ENCODE data around the gene CAPN9.
"Not testable (repeated sequence)": the region's sequence is repeated elsewhere in the genome, so short reads cannot be mapped to it uniquely, and the experiment has no call there.

The CAPN9 gene

DNA sequence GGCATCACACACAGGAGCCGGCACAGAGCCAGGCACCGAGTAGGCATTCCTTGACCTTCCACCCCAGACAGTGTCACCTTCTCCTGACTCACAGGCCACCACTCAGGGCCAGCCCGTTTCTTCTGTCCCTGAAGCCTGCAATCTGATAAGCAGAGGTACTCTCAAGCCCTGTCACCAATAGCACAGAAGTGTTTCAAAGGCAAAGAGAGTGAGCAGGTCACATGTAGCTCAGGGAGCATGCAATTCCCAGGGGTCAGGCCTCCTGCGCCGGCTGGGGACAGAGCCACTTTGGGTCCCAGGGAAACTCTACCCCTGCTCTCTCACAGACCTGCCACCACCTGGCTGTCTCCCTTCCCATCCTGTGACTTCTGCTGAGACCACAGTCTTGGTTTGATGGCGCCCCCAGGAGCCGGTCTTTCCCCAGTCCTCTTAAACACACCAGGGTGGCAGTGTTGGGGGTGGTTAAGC is 13.2 kb downstream of the CAPN9 start:
- DNase-seq (ENCODE audit: low read depth): no peak
- TF ChIP-seq, protein P1, sequence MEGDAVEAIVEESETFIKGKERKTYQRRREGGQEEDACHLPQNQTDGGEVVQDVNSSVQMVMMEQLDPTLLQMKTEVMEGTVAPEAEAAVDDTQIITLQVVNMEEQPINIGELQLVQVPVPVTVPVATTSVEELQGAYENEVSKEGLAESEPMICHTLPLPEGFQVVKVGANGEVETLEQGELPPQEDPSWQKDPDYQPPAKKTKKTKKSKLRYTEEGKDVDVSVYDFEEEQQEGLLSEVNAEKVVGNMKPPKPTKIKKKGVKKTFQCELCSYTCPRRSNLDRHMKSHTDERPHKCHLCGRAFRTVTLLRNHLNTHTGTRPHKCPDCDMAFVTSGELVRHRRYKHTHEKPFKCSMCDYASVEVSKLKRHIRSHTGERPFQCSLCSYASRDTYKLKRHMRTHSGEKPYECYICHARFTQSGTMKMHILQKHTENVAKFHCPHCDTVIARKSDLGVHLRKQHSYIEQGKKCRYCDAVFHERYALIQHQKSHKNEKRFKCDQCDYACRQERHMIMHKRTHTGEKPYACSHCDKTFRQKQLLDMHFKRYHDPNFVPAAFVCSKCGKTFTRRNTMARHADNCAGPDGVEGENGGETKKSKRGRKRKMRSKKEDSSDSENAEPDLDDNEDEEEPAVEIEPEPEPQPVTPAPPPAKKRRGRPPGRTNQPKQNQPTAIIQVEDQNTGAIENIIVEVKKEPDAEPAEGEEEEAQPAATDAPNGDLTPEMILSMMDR (IDR thresholded peaks at IDR 0.05; ENCODE audit: control insufficient read depth, insufficient read depth, low read depth, low read length, missing control alignments): no peak
- H3K4me3 ChIP-seq (ENCODE audit: control insufficient read depth, low read depth, low read length): no peak overlapping the region

- TF ChIP-seq, protein P1 (IDR thresholded peaks at IDR 0.05; ENCODE audit: control insufficient read depth, insufficient read depth, low read depth, low read length, missing control alignments): no peak
- no peak for DNase-seq (ENCODE audit: low read depth)
- H3K4me3 ChIP-seq (ENCODE audit: control insufficient read depth, low read depth, low read length): no peak overlapping the region
Observed at GRCh38 chr1:230761443-230762167, 14.4 kb downstream of the CAPN9 start.

DNA sequence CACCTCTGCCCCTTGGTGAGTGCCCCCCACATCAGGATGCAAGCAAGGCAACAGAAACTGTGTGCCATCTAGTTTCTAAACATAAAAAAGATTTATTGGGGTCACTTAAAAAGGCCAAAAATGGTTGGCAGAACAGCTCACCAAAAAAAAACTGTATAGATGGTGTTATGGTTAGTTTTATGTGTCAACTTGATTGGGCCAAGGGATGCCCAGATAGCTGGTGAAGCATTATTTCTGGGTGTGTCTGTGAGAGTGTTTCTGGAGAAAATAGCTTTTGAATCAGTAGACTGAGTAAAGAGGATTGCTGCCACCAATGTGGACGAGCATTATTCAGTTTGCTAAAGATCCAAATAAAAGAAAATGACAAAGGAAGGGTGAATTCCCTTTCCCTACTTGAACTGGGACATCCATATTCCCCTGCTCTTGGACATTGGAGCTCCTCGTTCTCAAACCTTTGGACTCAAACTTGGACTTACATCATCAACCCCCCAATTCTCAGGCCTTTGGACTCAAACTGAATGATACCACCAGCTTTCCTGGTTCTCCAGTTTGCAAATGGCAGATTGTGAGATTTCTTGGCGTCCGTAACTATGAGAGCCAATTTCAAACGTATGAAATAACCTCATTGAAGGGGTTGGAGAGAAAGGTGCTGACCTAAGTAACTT is 16.9 kb downstream of the CAPN9 start:
- no peak for DNase-seq (ENCODE audit: low read depth)
- TF ChIP-seq, protein P1 (IDR thresholded peaks at IDR 0.05; ENCODE audit: control insufficient read depth, insufficient read depth, low read depth, low read length, missing control alignments): no peak
- H3K4me3 ChIP-seq (ENCODE audit: control insufficient read depth, low read depth, low read length): no peak overlapping the region

DNA sequence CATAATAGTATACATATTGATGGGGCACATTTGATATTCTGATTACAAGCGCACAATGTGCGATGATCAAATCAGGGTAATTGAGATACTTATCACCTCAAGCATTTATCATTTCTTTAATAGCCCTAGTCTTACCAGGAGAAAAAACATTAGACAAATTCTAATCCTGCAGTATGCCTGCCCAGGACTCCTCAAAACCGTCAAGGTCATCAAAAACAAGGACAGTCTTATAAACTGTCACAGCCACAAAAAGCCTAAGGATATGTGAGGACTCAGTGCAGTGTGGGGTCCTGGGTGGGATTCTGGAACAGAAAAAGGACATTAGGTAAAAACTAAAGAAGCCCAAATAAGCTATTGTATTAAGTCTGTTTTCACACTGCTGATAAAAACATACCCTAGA is 19.1 kb downstream of the CAPN9 start:
- no peak overlapping the region for H3K4me3 ChIP-seq (ENCODE audit: control insufficient read depth, low read depth, low read length)
- TF ChIP-seq, protein P1 (IDR thresholded peaks at IDR 0.05; ENCODE audit: control insufficient read depth, insufficient read depth, low read depth, low read length, missing control alignments): no peak
- no peak for DNase-seq (ENCODE audit: low read depth)

GRCh38 chr1:230767859-230768612 is 20.8 kb downstream of the CAPN9 start:
- not testable (repeated sequence) for DNase-seq (ENCODE audit: low read depth); H3K4me3 ChIP-seq (ENCODE audit: control insufficient read depth, low read depth, low read length)

- DNase-seq (ENCODE audit: low read depth): no peak
- TF ChIP-seq, protein P1 (IDR thresholded peaks at IDR 0.05; ENCODE audit: control insufficient read depth, insufficient read depth, low read depth, low read length, missing control alignments): no peak
- no peak overlapping the region for H3K4me3 ChIP-seq (ENCODE audit: control insufficient read depth, low read depth, low read length)
Observed at GRCh38 chr1:230768903-230769570, 21.8 kb downstream of the CAPN9 start.
